HG02840 (cell line): ENCODE data around the gene RTCA.
A peak's percentile ranks its signal among the peaks of the same experiment; 100 is the strongest.
"Not testable (repeated sequence)": the region's sequence is repeated elsewhere in the genome, so short reads cannot be mapped to it uniquely, and the experiment has no call there.

Experiments
- ATAC-seq: cut with Tn5 transposase; IDR thresholded peaks from one replicate; pipeline ENCODE4 v1.9.1; 2021; ENCODE audit warnings: mild to moderate bottlenecking, moderate library complexity, moderate number of reproducible peaks; ENCODE audit not compliant: unreplicated experiment, low FRiP score

RTCA gene

GRCh38 chr1:100256273-100256672 lies 9.7 kb upstream of the RTCA start:
- ATAC-seq: not testable (repeated sequence)

GRCh38 chr1:100258427-100258826 lies 7.6 kb upstream of the RTCA start:
- ATAC-seq: not testable (repeated sequence)

- no peak for ATAC-seq
Measured at GRCh38 chr1:100261686-100262085, 4.3 kb upstream of the RTCA start.

- ATAC-seq: not testable (repeated sequence)
Measured at GRCh38 chr1:100264081-100264480, 1.9 kb upstream of the RTCA start.

- peak; percentile 20 for ATAC-seq
Measured at GRCh38 chr1:100265562-100265930, 470 bp upstream of the RTCA start.

- peak; percentile 20 for ATAC-seq
Measured at GRCh38 chr1:100266741-100267140, 725 bp downstream of the RTCA start.

DNA sequence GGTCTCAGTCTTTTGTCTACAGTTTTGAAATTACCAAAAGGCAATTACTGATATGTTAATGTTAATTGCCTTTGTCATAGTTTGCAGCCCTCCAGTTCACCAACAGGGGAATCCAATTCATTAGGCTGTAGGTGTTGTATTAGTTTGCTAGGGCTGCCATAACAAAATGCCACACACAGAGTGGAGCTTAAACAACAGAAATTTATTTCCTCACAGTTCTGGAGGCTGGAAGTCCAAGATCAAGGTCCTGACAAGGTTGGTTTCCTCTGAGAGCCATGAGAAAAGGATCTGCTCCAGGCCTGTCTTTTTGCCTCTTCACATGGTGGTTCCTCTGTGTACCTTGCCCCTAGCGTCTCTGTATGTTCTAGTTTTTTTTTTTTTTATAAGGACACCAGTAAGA lies 1.3 kb downstream of the RTCA start:
- ATAC-seq: no peak

GRCh38 chr1:100268202-100268601 lies 2.2 kb downstream of the RTCA start:
- ATAC-seq: no peak

- ATAC-seq: no peak
Measured at GRCh38 chr1:100277866-100278265, 11.8 kb downstream of the RTCA start.

- no peak for ATAC-seq
Measured at GRCh38 chr1:100279358-100279923, 13.4 kb downstream of the RTCA start.

DNA sequence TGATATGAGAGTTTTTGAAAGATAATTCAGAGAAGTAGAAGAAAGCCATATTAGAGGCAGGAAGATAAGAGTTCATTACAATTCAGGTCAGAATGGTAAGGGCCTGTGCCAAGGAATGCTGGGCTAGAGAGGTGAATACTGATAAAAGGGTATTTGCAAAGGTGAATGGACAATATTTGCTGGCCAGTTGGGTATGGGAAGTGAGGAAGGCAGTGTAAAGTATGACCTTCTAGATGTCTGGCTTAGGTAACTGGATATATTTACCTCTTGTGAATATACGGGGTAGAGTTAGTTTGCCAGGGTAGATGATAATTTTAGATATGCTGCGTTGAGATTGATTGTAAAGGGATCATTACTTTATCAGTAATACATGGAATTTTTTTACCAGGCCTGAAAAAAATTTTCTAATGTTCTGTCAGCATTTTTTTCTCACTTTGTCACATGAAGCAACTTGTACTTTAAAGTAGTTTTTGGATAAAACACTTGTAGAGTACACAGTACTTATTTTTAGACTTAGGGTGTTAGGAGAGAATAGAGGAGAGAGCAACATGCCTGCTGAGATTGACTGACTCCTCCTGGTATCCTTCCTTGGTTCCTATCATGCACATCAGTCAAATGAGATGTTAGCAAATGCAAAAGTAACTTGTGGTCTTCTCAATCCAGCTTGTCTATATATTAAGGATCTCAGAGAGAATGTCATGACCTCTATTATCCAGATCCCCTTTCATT lies 14.1 kb downstream of the RTCA start:
- ATAC-seq: no peak

GRCh38 chr1:100284591-100284990 lies 18.6 kb downstream of the RTCA start:
- no peak for ATAC-seq

DNA sequence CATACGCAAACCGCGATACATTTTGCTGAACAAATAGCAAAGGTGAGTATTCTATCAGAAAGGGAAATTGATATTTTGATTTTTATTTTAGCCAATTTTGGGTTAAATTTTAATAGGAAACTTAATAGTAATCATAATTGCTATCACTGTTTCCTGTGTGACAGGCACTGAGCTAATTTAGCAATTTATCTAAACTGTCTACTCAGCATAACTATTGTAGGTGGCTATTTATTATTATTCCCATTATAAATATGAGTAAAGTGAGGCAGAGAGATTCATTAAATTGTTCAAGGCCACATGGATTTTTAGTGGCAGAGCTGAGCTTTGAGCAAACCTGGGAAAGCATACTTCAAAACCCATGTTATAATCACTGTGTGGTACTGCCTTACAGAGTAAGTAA lies 21.1 kb downstream of the RTCA start:
- no peak for ATAC-seq

DNA sequence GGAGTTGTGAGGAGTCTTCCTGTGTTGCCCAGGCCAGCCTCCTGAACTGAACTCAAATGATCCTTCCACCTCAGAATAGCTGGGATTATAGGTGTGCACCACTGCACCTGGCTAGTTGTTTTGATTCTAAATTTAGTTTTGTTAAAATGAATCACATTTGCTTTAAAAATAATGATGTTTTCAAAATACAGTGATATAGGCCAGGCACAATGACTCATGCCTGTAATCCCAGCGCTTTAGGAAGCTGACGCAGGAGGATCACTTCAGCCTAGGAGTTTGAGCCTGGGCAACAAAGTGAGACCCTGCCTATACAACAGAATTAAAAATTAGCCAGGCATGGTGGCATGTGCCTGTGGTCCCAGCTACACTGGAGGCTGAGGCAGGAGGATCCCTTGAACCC lies 24.3 kb downstream of the RTCA start:
- ATAC-seq: no peak

- no peak for ATAC-seq
Measured at GRCh38 chr1:100292711-100293110, 26.7 kb downstream of the RTCA start.

DNA sequence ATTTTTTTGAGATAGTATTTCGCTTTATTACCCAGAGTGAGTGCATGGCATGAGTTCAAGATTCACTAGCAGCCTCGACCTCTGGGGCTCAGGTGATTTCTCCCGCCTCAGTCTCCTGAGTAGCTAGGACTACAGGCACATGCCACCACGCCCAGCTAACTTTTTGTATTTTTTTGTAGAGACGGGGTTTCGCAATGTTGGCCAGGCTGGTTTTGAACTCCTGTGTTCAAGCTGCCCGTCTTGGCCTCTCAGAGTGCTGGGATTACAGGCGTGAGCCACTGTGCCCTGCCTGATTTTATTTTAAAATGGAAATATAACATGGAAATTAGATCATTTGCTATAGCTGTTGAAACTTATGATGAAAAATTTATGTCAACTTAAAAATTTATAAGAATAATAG lies 30.1 kb downstream of the RTCA start:
- ATAC-seq: no peak

DNA sequence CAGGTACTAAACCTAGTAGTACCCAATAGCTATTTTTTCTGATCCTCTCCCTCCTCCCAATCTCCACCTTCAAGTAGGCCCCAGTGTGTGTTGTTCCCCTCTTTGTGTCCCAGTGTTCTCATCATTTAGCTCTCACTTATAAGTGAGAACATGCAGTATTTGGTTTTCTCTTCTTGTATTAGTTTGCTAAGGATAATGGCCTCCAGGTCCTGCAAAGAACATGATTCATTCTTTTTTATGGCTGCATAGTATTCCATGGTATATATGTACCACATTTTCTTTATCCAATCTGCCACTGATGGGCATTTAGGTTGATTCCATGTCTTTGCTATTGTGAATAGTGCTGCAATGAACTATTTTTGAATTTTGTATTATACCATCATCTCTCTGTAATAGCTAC lies 31.0 kb downstream of the RTCA start:
- not testable (repeated sequence) for ATAC-seq

- ATAC-seq: no peak
Measured at GRCh38 chr1:100298512-100298911, 32.5 kb downstream of the RTCA start.

DNA sequence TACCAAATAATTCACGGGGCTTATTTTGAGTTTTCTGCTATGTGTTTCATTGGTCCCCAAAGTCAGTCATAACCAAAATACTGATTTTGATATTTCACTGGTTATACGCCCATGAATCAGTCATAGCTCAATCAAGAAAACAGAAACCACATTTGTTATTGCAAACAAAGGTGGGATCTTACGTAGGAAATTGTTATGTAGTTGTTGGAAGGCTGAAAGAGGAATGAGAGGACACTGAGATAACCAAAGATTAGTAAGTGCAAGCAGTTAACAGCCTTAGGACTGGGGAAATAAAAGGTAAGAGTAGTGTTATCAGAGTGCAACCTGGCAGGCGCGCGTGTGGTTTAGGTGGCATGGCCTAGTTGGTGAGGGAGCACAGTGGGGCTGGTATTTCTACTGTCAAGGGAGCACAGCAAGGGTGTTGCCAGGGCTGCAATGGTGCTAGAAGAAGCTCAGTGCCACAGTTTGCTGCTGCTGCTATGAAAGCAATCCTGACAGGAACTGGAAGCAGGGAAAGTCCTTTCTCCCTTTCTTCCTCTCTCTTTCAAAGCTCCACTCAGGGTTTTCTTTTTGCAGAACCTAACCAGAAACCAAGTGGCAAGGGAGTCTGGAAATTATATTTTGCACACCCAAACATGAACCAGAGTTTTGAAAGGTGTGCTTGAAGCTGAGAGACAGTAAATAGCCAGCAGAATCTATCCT lies 33.7 kb downstream of the RTCA start:
- ATAC-seq: no peak

GRCh38 chr1:100300691-100301090 lies 34.7 kb downstream of the RTCA start:
- no peak for ATAC-seq

DNA sequence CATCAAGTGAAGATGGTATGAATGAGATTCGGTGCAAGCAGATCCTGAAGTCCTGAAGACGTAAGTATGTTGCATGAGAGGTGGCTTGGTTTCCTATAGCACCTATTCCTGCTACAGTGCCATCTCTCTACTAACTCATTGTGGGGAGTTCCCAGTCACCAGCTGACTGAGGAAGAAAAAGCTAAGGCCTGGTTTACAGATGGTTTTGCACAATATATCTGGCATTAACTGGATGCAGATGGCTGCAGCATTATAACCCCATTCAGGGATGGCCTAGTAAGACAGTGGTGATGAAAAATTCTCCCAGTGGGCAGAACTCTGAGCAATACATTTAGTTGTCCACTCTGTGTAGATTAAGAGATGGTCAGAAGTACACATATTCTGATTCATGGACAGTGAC lies 36.7 kb downstream of the RTCA start:
- ATAC-seq: no peak

- ATAC-seq: no peak
Measured at GRCh38 chr1:100304227-100304626, 38.2 kb downstream of the RTCA start.
